ENCODE data around the gene SLC9A9. TPM values are rescaled to one million over a fixed set of nuclear protein-coding genes. Genes with fewer than 3 reads are reported as not detected.

The SLC9A9 gene
- total and polyA plus RNA-seq, 9 of the 15 experiments (the other 6 are each of a cell fraction or from before 2014, with no cell fraction given) = 0.03 to 0.13 TPM; not detected in 7

- TF ChIP-seq REST (IDR thresholded peaks at IDR 0.05; ENCODE audit: borderline replicate concordance) (no peak), REST (CRISPR knock-in tag; IDR thresholded peaks at IDR 0.05; ENCODE audit: low read depth) (no peak), HOXB6 (CRISPR knock-in tag; IDR thresholded peaks at IDR 0.05; ENCODE audit: borderline replicate concordance) (no peak), TFE3 (CRISPR knock-in tag; IDR thresholded peaks at IDR 0.05) (no peak), ZNF398 (CRISPR knock-in tag; IDR thresholded peaks at IDR 0.05) (no peak), CGGBP1 (CRISPR knock-in tag; IDR thresholded peaks at IDR 0.05) (no peak), CHD1 (IDR thresholded peaks at IDR 0.05; ENCODE audit: low read length) (no peak)
Measured at GRCh38 chr3:143837076-143837475, 11.2 kb downstream of the SLC9A9 start (continued).
